ENCODE measurements around the gene KLK8.
A peak's percentile ranks its signal among the peaks of the same experiment; 100 is the strongest.
"Not testable (repeated sequence)": the region's sequence is repeated elsewhere in the genome, so short reads cannot be mapped to it uniquely, and the experiment has no call there.

The KLK8 gene

GRCh38 chr19:51016798-51017683, 15.6 kb upstream of the KLK8 start:
- peak; percentile 77 for DNase-seq (ENCODE audit: low spot score)

GRCh38 chr19:51015691-51016267, 14.4 kb upstream of the KLK8 start:
- DNase-seq (ENCODE audit: low spot score): no peak

- no peak for DNase-seq (ENCODE audit: low spot score)
Observed at GRCh38 chr19:51014242-51014641, 12.8 kb upstream of the KLK8 start.

- DNase-seq (ENCODE audit: low spot score): no peak
Observed at GRCh38 chr19:51012661-51013190, 11.3 kb upstream of the KLK8 start.

- no peak for DNase-seq (ENCODE audit: low spot score)
Observed at GRCh38 chr19:51010066-51010795, 8.8 kb upstream of the KLK8 start.

GRCh38 chr19:51009061-51009891, 7.9 kb upstream of the KLK8 start:
- peak; percentile 16 for DNase-seq (ENCODE audit: low spot score)

GRCh38 chr19:51007488-51007887, 6.1 kb upstream of the KLK8 start:
- DNase-seq (ENCODE audit: low spot score): no peak

- DNase-seq (ENCODE audit: low spot score): peak; percentile 12
Observed at GRCh38 chr19:51006406-51006805, 5.0 kb upstream of the KLK8 start.

- DNase-seq (ENCODE audit: low spot score): no peak
Observed at GRCh38 chr19:51005248-51005647, 3.8 kb upstream of the KLK8 start.

GRCh38 chr19:51003316-51003715, 1.9 kb upstream of the KLK8 start:
- no peak for DNase-seq (ENCODE audit: low spot score)

GRCh38 chr19:51002542-51003311, 1.3 kb upstream of the KLK8 start:
- DNase-seq (ENCODE audit: low spot score): peak; percentile 31

- no peak for DNase-seq (ENCODE audit: low spot score)
Observed at GRCh38 chr19:51002089-51002532, 707 bp upstream of the KLK8 start.

- DNase-seq (ENCODE audit: low spot score): peak; percentile 22
Observed at GRCh38 chr19:51000981-51001380, 423 bp downstream of the KLK8 start.

GRCh38 chr19:51000426-51000825, 978 bp downstream of the KLK8 start:
- DNase-seq (ENCODE audit: low spot score): no peak

- DNase-seq (ENCODE audit: low spot score): no peak
Observed at GRCh38 chr19:50998686-50999085, 2.7 kb downstream of the KLK8 start.

- no peak for DNase-seq (ENCODE audit: low spot score)
Observed at GRCh38 chr19:50998061-50998460, 3.3 kb downstream of the KLK8 start.

GRCh38 chr19:50994129-50994528, 7.3 kb downstream of the KLK8 start:
- DNase-seq (ENCODE audit: low spot score): no peak

GRCh38 chr19:50992666-50993035, 8.8 kb downstream of the KLK8 start:
- DNase-seq (ENCODE audit: low spot score): no peak

GRCh38 chr19:50984416-50984815, 17.0 kb downstream of the KLK8 start:
- not testable (repeated sequence) for DNase-seq (ENCODE audit: low spot score)

- no peak for DNase-seq (ENCODE audit: low spot score)
Observed at GRCh38 chr19:50983625-50984292, 17.6 kb downstream of the KLK8 start, which contains the start of gene KLK7. KLK7 (minus strand) TSS chr19:50983917; CDS start chr19:50982399, 1,518 bp downstream.

Measured in D341Med (cell line).